Keratinocyte (primary cell): ENCODE results near the gene GGTLC2. TPM values are rescaled to one million over a fixed set of nuclear protein-coding genes. Genes with fewer than 3 reads are reported as not detected.

Source experiments
- DNase-seq: peaks from one replicate; pipeline ENCODE4 v3.0.0-alpha.2; 2011; ENCODE audit warnings: low read depth, missing footprints, low spot score
- FAIRE-seq: peaks from 2 replicates; lab custom pipeline; 2011; peaks lifted over from hg19 to GRCh38; lab: Jason Lieb, UNC
- H2AFZ ChIP-seq: 2 replicates; pipeline ENCODE4 v1.6.0; 2012; ENCODE audit warnings: low read length, control low read depth, inconsistent platforms; ENCODE audit not compliant: control insufficient read depth
- H3K27ac ChIP-seq: 2 replicates; pipeline ENCODE4 v1.5.1; 2011; ENCODE audit warnings: low read length; ENCODE audit not compliant: control insufficient read depth, insufficient read depth
- H3K27me3 ChIP-seq: 3 replicates; pipeline ENCODE4 v1.6.0; 2011; ENCODE audit warnings: low read length; ENCODE audit not compliant: control insufficient read depth, insufficient read depth; ENCODE audit errors: extremely low read depth
- H3K36me3 ChIP-seq, 2 experiments: 2 replicates in 1 of 2; 3 replicates in 1 of 2; pipeline ENCODE4 v1.5.1; 2011; ENCODE audit warnings: low read length in 2 of 2, mild to moderate bottlenecking in 1 of 2; ENCODE audit not compliant: control insufficient read depth in 2 of 2, insufficient read depth in 2 of 2; ENCODE audit errors: extremely low read depth in 1 of 2
- H3K4me1 ChIP-seq: 3 replicates; pipeline ENCODE4 v1.5.1; 2011; ENCODE audit warnings: low read length; ENCODE audit not compliant: control insufficient read depth, insufficient read depth; ENCODE audit errors: extremely low read depth
- H3K4me2 ChIP-seq: 3 replicates; pipeline ENCODE4 v1.6.0; 2011; ENCODE audit warnings: low read depth, low read length; ENCODE audit not compliant: control insufficient read depth, insufficient read depth; ENCODE audit errors: extremely low read depth
- H3K4me3 ChIP-seq, 3 experiments: fragments of 200-600 bp in 1 of 3; sonication (generic) in 1 of 3; 2 replicates in 2 of 3; 3 replicates in 1 of 3; pipeline ENCODE4 v1.5.1; 2011 to 2016; ENCODE audit warnings: low read length in 3 of 3, mild to moderate bottlenecking in 3 of 3, control low read depth in 2 of 3, inconsistent platforms in 1 of 3, low read depth in 1 of 3, mixed read lengths in 1 of 3, mixed run types in 1 of 3, moderate library complexity in 1 of 3; ENCODE audit not compliant: control insufficient read depth in 2 of 3, insufficient read depth in 2 of 3; ENCODE audit errors: extremely low read depth in 1 of 3
- H3K79me2 ChIP-seq: 2 replicates; pipeline ENCODE4 v1.6.0; 2012; ENCODE audit warnings: low read length; ENCODE audit not compliant: control insufficient read depth, insufficient read depth
- H3K9ac ChIP-seq: 3 replicates; pipeline ENCODE4 v1.6.0; 2011; ENCODE audit warnings: low read length; ENCODE audit not compliant: control insufficient read depth, insufficient read depth; ENCODE audit errors: extremely low read depth
- H3K9me1 ChIP-seq: 3 replicates; pipeline ENCODE4 v1.6.0; 2011; ENCODE audit warnings: low read length; ENCODE audit not compliant: control insufficient read depth, insufficient read depth; ENCODE audit errors: extremely low read depth
- H3K9me3 ChIP-seq: 2 replicates; pipeline ENCODE4 v1.5.1; 2012; ENCODE audit warnings: low read depth, low read length; ENCODE audit not compliant: control insufficient read depth
- H4K20me1 ChIP-seq: 3 replicates; pipeline ENCODE4 v1.6.0; 2011; ENCODE audit warnings: low read length; ENCODE audit not compliant: control insufficient read depth, insufficient read depth; ENCODE audit errors: extremely low read depth
- CTCF ChIP-seq, 3 experiments: IDR thresholded peaks in 1 of 3; conservative IDR thresholded peaks in 1 of 3; optimal IDR thresholded peaks in 1 of 3; 2 replicates in 2 of 3; 3 replicates in 1 of 3; pipeline versions ENCODE3 to v1.5.1; 2011; ENCODE audit warnings: low read length in 3 of 3, mild to moderate bottlenecking in 3 of 3, moderate library complexity in 2 of 3, control low read depth in 1 of 3, inconsistent platforms in 1 of 3; ENCODE audit not compliant: insufficient read depth in 2 of 3; ENCODE audit errors: extremely low read depth in 1 of 3
- EZH2 ChIP-seq: IDR thresholded peaks from one replicate; pipeline ENCODE4 v1.6.1; 2012; ENCODE audit warnings: inconsistent platforms, mild to moderate bottlenecking, low read length, moderate library complexity
- dilution Hi-C: fragments of 300-500 bp; cut with MboI; formaldehyde crosslinking; loops from one replicate; pipeline ENCODE4 v1.7.0; 2020; ENCODE audit warnings: low sequenced_read_pairs; ENCODE audit not compliant: extremely low pct_ligation_motif_present
- polyA plus RNA-seq, 5 experiments: library from polyadenylated mRNA; depleted of rRNA in 3 of 5; stranded (reverse) in 3 of 5; stranded (forward) in 1 of 5; unstranded in 1 of 5; fragments of >200 nt; gene quantifications; 1 replicate in 1 of 5; 2 replicates in 3 of 5; 3 replicates in 1 of 5; pipeline versions ENCODE4 v1.2.1 to v1.2.3, GENCODE V29; 2011 to 2012; ENCODE audit warnings: missing spikeins in 2 of 5, low read depth in 1 of 5, low replicate concordance in 1 of 5

The GGTLC2 gene
- polyA plus RNA-seq, 1 donor (not counting 4 experiments of a cell fraction or from before 2014, with no cell fraction given) = not detected

GRCh38 chr22:22682196-22682595 is 37.8 kb downstream of the GGTLC2 start:
- H3K4me2 ChIP-seq = no peak overlapping the region
- H3K4me3 ChIP-seq = no peak overlapping the region
- no peak for TF ChIP-seq EZH2
- TF ChIP-seq CTCF (optimal IDR thresholded peaks at IDR 0.05 in 1 of 3, IDR thresholded peaks at IDR 0.05 in 1 of 3, conservative IDR thresholded peaks at IDR 0.05 in 1 of 3; ENCODE audit: extremely low read depth in 1 of 3, insufficient read depth in 2 of 3, low read length in 3 of 3) = no peak
- no peaks in the 10 kb centered on the region for H3K9me3 ChIP-seq
- no peaks in the 10 kb centered on the region for H3K9me1 ChIP-seq
- no peaks in the 10 kb centered on the region for H3K79me2 ChIP-seq
- no peaks in the 10 kb centered on the region for H3K4me1 ChIP-seq
- no peaks in the 10 kb centered on the region for H3K36me3 ChIP-seq
- FAIRE-seq (no peak), DNase-seq (no peak)
- no peak overlapping the region for H2AFZ ChIP-seq
- H3K27ac ChIP-seq = no peak overlapping the region
- no peaks in the 10 kb centered on the region for H3K27me3 ChIP-seq
- no peak overlapping the region for H3K9ac ChIP-seq
- dilution Hi-C loops = no loop called here
- no peaks in the 10 kb centered on the region for H4K20me1 ChIP-seq

DNA sequence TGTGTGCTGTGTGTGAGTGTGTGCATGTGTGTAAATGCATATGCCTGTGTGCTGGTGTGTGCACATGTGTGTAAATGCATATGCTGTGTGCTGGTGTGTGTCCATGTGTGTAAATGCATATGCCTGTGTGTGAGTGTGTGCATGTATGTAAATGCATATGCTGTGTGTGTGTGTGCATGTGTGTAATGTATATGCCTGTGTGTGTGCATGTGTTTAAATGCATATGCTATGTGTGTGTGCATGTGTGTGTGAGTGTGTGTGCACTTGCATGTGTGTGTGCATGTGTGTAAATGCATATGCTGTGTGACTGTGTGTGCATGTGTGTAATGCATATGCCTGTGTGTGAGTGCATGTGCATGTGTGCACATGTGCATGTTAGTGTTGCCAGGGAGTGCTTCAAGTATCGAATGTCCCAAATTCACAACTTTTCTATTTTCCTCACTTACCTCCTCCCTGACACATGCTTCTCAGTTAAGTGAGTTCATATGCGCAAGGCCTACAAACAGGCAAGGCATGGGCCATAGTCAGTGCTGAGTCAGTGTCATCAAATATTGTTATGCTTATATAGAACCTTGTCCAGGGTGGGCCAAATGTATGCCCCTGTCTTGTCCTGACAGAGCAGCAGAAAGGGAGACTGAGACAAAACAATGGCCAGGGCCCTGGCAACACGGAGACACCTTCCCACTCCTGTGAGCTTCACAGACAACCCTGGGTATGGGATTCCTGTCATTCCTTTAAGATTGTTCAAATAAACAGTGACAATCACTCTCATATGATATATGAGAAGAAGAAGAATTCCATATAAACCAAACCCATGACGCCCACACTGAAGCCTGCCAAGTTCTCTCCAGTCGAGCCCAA is 38.6 kb downstream of the GGTLC2 start:
- dilution Hi-C loops = no loop called here
- H3K27ac ChIP-seq = no peak overlapping the region

More for the DNA sequence above, 38.6 kb downstream of the GGTLC2 start:
- Histone ChIP-seq H4K20me1 (no peaks in the 10 kb centered on the region), H3K79me2 (no peaks in the 10 kb centered on the region), H2AFZ (no peak overlapping the region), H3K9me1 (no peaks in the 10 kb centered on the region), H3K27me3 (no peaks in the 10 kb centered on the region), H3K36me3 (no peaks in the 10 kb centered on the region), H3K4me2 (no peak overlapping the region), H3K9me3 (no peaks in the 10 kb centered on the region), H3K9ac (no peak overlapping the region), H3K4me1 (no peaks in the 10 kb centered on the region), H3K4me3 (no peak overlapping the region)
- FAIRE-seq = no peak
- TF ChIP-seq CTCF (optimal IDR thresholded peaks at IDR 0.05 in 1 of 3, IDR thresholded peaks at IDR 0.05 in 1 of 3, conservative IDR thresholded peaks at IDR 0.05 in 1 of 3; ENCODE audit: extremely low read depth in 1 of 3, insufficient read depth in 2 of 3, low read length in 3 of 3) (no peak), EZH2 (no peak)
- no peak for DNase-seq
